GM13976 (cell line): ENCODE measurements around the gene COTL1.

ENCODE experiments used
- DNase-seq: peaks from one replicate; pipeline ENCODE4 v3.0.0; 2012; ENCODE audit warnings: low spot score
- in situ Hi-C: fragments of 300-500 bp; cut with MboI; formaldehyde crosslinking; loops from one replicate; pipeline ENCODE4 v1.12.0; 2022; ENCODE audit warnings: low sequenced_read_pairs, mixed read lengths, inconsistent platforms; ENCODE audit not compliant: unreplicated experiment
- TF ChIP-seq, protein P1 (sequence below): IDR thresholded peaks from 2 replicates; pipeline ENCODE4 v1.5.1; 2012; ENCODE audit warnings: borderline replicate concordance, mild to moderate bottlenecking; ENCODE audit not compliant: insufficient read depth; ENCODE audit errors: extremely low read depth, missing control alignments, control extremely low read depth

Gene COTL1

GRCh38 chr16:84565669-84566495, 52.0 kb downstream of the COTL1 start:
- in situ Hi-C loops = no loop called here
- TF ChIP-seq, protein P1, sequence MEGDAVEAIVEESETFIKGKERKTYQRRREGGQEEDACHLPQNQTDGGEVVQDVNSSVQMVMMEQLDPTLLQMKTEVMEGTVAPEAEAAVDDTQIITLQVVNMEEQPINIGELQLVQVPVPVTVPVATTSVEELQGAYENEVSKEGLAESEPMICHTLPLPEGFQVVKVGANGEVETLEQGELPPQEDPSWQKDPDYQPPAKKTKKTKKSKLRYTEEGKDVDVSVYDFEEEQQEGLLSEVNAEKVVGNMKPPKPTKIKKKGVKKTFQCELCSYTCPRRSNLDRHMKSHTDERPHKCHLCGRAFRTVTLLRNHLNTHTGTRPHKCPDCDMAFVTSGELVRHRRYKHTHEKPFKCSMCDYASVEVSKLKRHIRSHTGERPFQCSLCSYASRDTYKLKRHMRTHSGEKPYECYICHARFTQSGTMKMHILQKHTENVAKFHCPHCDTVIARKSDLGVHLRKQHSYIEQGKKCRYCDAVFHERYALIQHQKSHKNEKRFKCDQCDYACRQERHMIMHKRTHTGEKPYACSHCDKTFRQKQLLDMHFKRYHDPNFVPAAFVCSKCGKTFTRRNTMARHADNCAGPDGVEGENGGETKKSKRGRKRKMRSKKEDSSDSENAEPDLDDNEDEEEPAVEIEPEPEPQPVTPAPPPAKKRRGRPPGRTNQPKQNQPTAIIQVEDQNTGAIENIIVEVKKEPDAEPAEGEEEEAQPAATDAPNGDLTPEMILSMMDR = no peak
- DNase-seq = no peak

DNA sequence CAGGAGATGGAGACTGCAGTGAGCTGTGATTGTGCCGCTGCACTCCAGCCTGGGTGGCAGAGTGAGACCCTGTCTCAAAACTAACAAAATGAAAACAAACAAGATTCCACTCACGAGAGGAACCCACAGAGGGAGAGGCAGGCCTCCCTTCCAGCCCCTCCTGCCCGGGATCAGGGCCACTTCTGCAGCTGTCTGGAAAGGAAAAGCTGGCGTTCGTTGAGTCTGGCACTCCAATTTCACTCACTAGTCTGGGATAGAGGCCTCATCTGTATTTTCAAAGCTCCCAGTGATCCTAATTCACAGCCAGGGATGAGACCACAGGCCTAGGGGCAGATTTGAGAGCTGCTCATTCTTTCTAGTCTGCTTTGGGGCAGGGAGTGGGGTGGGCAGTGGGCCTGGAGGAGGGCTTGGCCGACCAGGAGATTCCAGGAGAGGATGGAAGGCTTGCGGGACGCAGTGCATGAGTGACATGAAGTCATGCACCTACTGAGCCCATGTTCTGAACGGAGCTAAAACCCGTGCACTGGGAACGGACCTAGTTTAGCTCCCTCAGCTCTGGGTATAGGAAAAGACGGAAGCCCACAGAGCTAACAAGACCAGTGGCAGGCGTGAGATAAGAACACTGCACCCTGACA, 54.0 kb downstream of the COTL1 start:
- in situ Hi-C loops = no loop called here
- no peak for DNase-seq
- TF ChIP-seq, protein P1 = no peak

DNA sequence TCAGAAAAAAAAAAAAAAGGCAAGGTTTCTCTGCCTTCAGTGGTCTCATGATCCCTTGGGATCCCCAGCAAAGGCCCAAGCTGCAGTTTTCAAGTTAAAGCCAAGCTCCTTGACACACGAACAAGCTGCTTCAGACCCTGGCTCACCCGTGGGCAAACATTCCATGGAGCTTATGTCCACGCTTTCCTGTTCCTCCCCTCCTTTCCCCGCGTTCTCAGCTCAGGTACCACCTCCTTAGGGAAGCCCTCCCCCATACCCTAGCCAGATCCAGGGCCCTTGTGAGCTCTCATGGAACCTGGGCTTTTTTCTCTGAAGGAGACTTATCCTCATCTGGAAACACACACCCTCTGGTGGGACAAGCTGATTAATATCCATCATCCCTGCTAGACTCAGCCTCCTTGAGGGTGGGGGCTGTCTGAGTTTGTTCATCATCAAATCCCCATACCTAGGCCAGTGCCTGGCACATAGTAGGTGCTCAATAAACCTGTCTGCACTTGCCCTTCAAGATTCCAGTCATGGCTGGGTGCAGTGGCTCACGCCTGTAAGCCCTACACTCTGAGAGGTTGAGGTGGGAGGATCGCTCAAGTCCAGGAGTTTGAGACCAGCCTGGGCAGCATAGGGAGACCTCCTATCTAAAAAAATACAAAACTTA, 54.7 kb downstream of the COTL1 start:
- no peak for DNase-seq
- in situ Hi-C loops = no loop called here
- TF ChIP-seq, protein P1 = no peak

DNA sequence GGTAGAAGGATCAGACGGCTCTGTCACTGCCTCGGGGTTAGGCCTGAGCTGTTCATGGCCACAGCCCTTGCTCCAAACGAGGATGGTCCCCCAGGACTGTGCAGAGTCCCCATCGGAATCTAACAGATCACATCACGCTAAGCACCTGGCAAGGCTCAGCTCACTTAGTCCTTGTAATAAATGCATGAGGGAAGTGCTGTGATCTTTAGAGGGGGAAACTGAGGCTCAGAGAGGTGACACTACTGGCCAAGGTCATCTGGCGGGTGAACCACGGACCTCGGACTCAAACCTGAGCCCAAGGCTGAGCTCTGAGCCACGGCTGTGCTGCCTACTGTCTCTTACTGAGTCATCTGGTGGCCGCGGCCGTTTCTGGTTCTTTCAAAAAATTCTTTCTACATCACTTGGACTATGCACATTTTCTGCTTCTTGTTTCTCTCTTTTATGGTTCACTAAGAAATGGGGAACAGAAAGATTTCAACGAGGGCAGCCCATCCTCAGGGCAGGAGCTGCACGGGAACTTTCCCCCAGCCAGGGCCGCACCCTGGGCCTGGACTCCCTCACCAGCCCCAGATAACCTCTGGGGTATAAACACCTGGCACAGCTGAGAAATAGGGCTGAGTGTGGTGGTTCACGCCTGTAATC, 55.6 kb downstream of the COTL1 start:
- DNase-seq = peak; percentile 72
- in situ Hi-C loops = no loop called here
- TF ChIP-seq, protein P1 = no peak

DNA sequence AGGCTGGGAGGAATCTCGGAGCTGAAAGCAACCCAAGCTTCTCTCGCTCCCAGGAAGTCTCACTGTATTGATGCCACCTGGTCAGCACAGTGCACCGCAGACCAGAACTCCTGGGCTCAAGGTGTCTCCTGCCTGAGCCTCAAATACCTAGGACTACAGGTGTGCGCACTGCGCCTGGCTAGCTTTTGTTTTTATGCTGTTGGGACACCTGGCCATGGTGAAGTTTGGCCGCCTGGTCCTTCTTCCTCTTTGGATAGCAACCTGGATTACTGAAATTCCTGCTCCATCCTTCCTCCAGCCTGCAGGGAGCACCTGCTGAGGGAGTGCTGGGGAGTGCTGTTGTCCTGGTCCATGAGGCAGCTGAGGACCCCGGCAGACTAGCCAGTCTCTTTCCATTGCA, 56.6 kb downstream of the COTL1 start:
- in situ Hi-C loops = no loop called here
- no peak for DNase-seq

GRCh38 chr16:84560269-84560668, 57.6 kb downstream of the COTL1 start:
- no peak for DNase-seq
- in situ Hi-C loops = no loop called here
- TF ChIP-seq, protein P1 = no peak

More for the DNA sequence above, 56.6 kb downstream of the COTL1 start:
- TF ChIP-seq, protein P1 = no peak
